H1 (cell line): ENCODE measurements around the gene SENP3. TPM values are rescaled to one million over a fixed set of nuclear protein-coding genes. Genes with fewer than 3 reads are reported as not detected.

ENCODE experiments used
- CTCF ChIA-PET: fragments of 300-600 bp; sonication (Branson Sonifier 250); formaldehyde crosslinking; loops from one replicate; lab custom pipeline; 2021; ENCODE audit not compliant: partially characterized antibody; lab: Charles Lee
- POLR2A ChIA-PET: fragments of 300-600 bp; sonication (Branson Sonifier 250); formaldehyde crosslinking; loops from one replicate; lab custom pipeline; 2021; ENCODE audit warnings: inconsistent platforms; ENCODE audit not compliant: partially characterized antibody; lab: Charles Lee
- DNase-seq, 2 experiments: peaks; one replicate each; pipeline versions ENCODE4 v3.0.0 to v3.0.0-alpha.2; 2010 to 2022; ENCODE audit warnings: low spot score in 2 of 2, low read depth in 1 of 2, mixed read lengths in 1 of 2
- FAIRE-seq: peaks from 2 replicates; lab custom pipeline; 2011; peaks lifted over from hg19 to GRCh38; lab: Jason Lieb, UNC
- H2AFZ ChIP-seq: 2 replicates; pipeline ENCODE4 v1.8.1; 2012; ENCODE audit warnings: low read length, inconsistent platforms
- H2AK5ac ChIP-seq: 2 replicates; pipeline ENCODE4 v1.6.1; 2013; ENCODE audit warnings: low read depth, low read length
- H2BK120ac ChIP-seq: replicated peaks from 2 replicates; pipeline ENCODE3; 2013; ENCODE audit warnings: low read depth, low read length, inconsistent platforms
- H2BK12ac ChIP-seq: 2 replicates; pipeline ENCODE4 v1.6.1; 2013; ENCODE audit warnings: low read depth, low read length
- H2BK15ac ChIP-seq: 2 replicates; pipeline ENCODE4 v1.6.1; 2013; ENCODE audit warnings: low read length
- H2BK20ac ChIP-seq: 2 replicates; pipeline ENCODE4 v1.6.1; 2013; ENCODE audit warnings: low read length
- H2BK5ac ChIP-seq: 2 replicates; pipeline ENCODE4 v1.6.1; 2013; ENCODE audit warnings: low read depth, low read length
- H3K14ac ChIP-seq: 2 replicates; pipeline ENCODE4 v1.6.1; 2013; ENCODE audit warnings: inconsistent platforms; ENCODE audit not compliant: insufficient read length
- H3K18ac ChIP-seq: 2 replicates; pipeline ENCODE4 v1.6.1; 2013; ENCODE audit warnings: low read length; ENCODE audit errors: extremely low read depth
- H3K23ac ChIP-seq: 2 replicates; pipeline ENCODE4 v1.6.1; 2013; ENCODE audit warnings: inconsistent platforms; ENCODE audit not compliant: insufficient read length
- H3K23me2 ChIP-seq: 2 replicates; pipeline ENCODE4 v1.6.1; 2013; ENCODE audit warnings: low read depth, low read length
- H3K27ac ChIP-seq: 2 replicates; pipeline ENCODE4 v1.6.1; 2011; ENCODE audit warnings: low read depth, low read length, inconsistent platforms
- H3K27me3 ChIP-seq, 4 experiments: replicated peaks in 1 of 4; 1 replicate in 1 of 4; 2 replicates in 3 of 4; pipeline versions ENCODE4 v1.6.1 to v1.8.1; 2011 to 2013; ENCODE audit warnings: low read length in 3 of 4, mild to moderate bottlenecking in 3 of 4, inconsistent platforms in 2 of 4, mixed read lengths in 2 of 4, moderate library complexity in 1 of 4; ENCODE audit not compliant: control insufficient read depth in 3 of 4, insufficient read depth in 3 of 4; ENCODE audit errors: extremely low read depth in 1 of 4
- H3K36me3 ChIP-seq, 4 experiments: 2 replicates each; pipeline versions ENCODE4 v1.6.1 to v1.8.1; 2011 to 2013; ENCODE audit warnings: mild to moderate bottlenecking in 4 of 4, low read length in 3 of 4, moderate library complexity in 2 of 4, control low read depth in 1 of 4, inconsistent platforms in 1 of 4; ENCODE audit not compliant: insufficient read depth in 4 of 4, control insufficient read depth in 2 of 4
- H3K4ac ChIP-seq: replicated peaks from 2 replicates; pipeline ENCODE3; 2013; ENCODE audit warnings: low read length, low read depth, mixed read lengths, inconsistent platforms; ENCODE audit not compliant: insufficient read length
- H3K4me1 ChIP-seq, 4 experiments: replicated peaks in 1 of 4; 1 replicate in 1 of 4; 2 replicates in 3 of 4; pipeline versions ENCODE4 v1.6.1 to v1.8.1; 2011 to 2013; ENCODE audit warnings: low read length in 3 of 4, inconsistent platforms in 2 of 4, mixed read lengths in 1 of 4; ENCODE audit not compliant: insufficient read depth in 4 of 4, control insufficient read depth in 3 of 4
- H3K4me2 ChIP-seq, 2 experiments: 2 replicates each; pipeline versions ENCODE4 v1.6.1 to v1.8.1; 2011 to 2013; ENCODE audit warnings: low read depth in 2 of 2, low read length in 2 of 2, control low read depth in 1 of 2, inconsistent platforms in 1 of 2, mild to moderate bottlenecking in 1 of 2; ENCODE audit not compliant: insufficient read depth in 1 of 2
- H3K4me3 ChIP-seq, 4 experiments: fragments of 200-600, 300-600 bp in 1 of 4; sonication (generic), shearing (Covaris generic), sonication (Bioruptor Twin) in 1 of 4; 2 replicates each; pipeline versions ENCODE4 v1.5.1 to v1.8.1; 2011 to 2016; ENCODE audit warnings: low read length in 4 of 4, low read depth in 3 of 4, control low read depth in 2 of 4, inconsistent platforms in 2 of 4, mild to moderate bottlenecking in 2 of 4, mixed read lengths in 1 of 4, moderate library complexity in 1 of 4; ENCODE audit not compliant: insufficient read depth in 2 of 4; ENCODE audit errors: extremely low read depth in 1 of 4
- H3K56ac ChIP-seq: replicated peaks from 2 replicates; pipeline ENCODE3; 2013; ENCODE audit warnings: low read depth, mild to moderate bottlenecking, mixed read lengths, low read length, inconsistent platforms; ENCODE audit not compliant: insufficient read length
- H3K79me1 ChIP-seq: 2 replicates; pipeline ENCODE4 v1.6.1; 2013; ENCODE audit warnings: low read depth, low read length, control low read depth
- H3K79me2 ChIP-seq, 2 experiments: 2 replicates each; pipeline versions ENCODE4 v1.6.1 to v1.8.1; 2012 to 2013; ENCODE audit warnings: low read length in 2 of 2, mild to moderate bottlenecking in 2 of 2, inconsistent platforms in 1 of 2; ENCODE audit not compliant: insufficient read depth in 2 of 2, control insufficient read depth in 1 of 2
- H3K9ac ChIP-seq, 4 experiments: replicated peaks in 1 of 4; 1 replicate in 1 of 4; 2 replicates in 3 of 4; pipeline versions ENCODE4 v1.6.1 to v1.8.1; 2011 to 2013; ENCODE audit warnings: low read depth in 3 of 4, low read length in 3 of 4, control low read depth in 2 of 4, mild to moderate bottlenecking in 2 of 4, moderate library complexity in 2 of 4, inconsistent platforms in 1 of 4; ENCODE audit errors: extremely low read depth in 1 of 4
- H3K9me3 ChIP-seq, 2 experiments: 2 replicates each; pipeline versions ENCODE4 v1.6.1 to v1.8.1; 2012 to 2013; ENCODE audit warnings: mild to moderate bottlenecking in 2 of 2, moderate library complexity in 2 of 2, control low read depth in 1 of 2, inconsistent platforms in 1 of 2, low read depth in 1 of 2, low read length in 1 of 2, mixed read lengths in 1 of 2; ENCODE audit not compliant: insufficient read depth in 2 of 2
- H4K20me1 ChIP-seq, 2 experiments: replicated peaks in 1 of 2; 2 replicates each; pipeline versions ENCODE3 to v1.8.1; 2011 to 2013; ENCODE audit warnings: inconsistent platforms in 2 of 2, low read length in 2 of 2, mild to moderate bottlenecking in 1 of 2; ENCODE audit not compliant: insufficient read depth in 2 of 2, control insufficient read depth in 1 of 2
- H4K5ac ChIP-seq: 2 replicates; pipeline ENCODE4 v1.6.1; 2013; ENCODE audit warnings: low read length, low read depth, mixed read lengths, inconsistent platforms; ENCODE audit not compliant: insufficient read length
- H4K8ac ChIP-seq: 2 replicates; pipeline ENCODE4 v1.8.0; 2013; ENCODE audit warnings: mild to moderate bottlenecking, moderate library complexity, low read length, inconsistent platforms; ENCODE audit not compliant: insufficient read depth; ENCODE audit errors: extremely low read depth
- H4K91ac ChIP-seq: replicated peaks from 2 replicates; pipeline ENCODE3; 2013; ENCODE audit warnings: low read length, mixed read lengths, inconsistent platforms; ENCODE audit not compliant: insufficient read length
- CEBPB ChIP-seq: IDR thresholded peaks from 2 replicates; pipeline ENCODE4 v1.6.1; 2012; ENCODE audit warnings: low read depth, low read length
- EGR1 ChIP-seq: IDR thresholded peaks from 2 replicates; pipeline ENCODE4 v1.6.1; 2011; ENCODE audit warnings: low read depth, low read length, borderline replicate concordance
- JUN ChIP-seq: IDR thresholded peaks from 2 replicates; pipeline ENCODE4 v1.6.1; 2011; ENCODE audit warnings: low read depth, mild to moderate bottlenecking, improper control_type of control experiment, low read length
- JUND ChIP-seq: IDR thresholded peaks from 2 replicates; pipeline ENCODE4 v1.6.1; 2011; ENCODE audit warnings: mild to moderate bottlenecking, improper control_type of control experiment, low read length
- POLR2AphosphoS5 ChIP-seq: IDR thresholded peaks from 2 replicates; pipeline ENCODE4 v1.6.1; 2011; ENCODE audit warnings: low read depth, low read length
- RFX5 ChIP-seq: IDR thresholded peaks from 2 replicates; pipeline ENCODE4 v1.6.1; 2011; ENCODE audit warnings: low read depth, low read length, improper control_type of control experiment, borderline replicate concordance
- RXRA ChIP-seq: IDR thresholded peaks from 2 replicates; pipeline ENCODE4 v1.6.1; 2011; ENCODE audit warnings: low read depth, mild to moderate bottlenecking, low read length, moderate library complexity; ENCODE audit not compliant: insufficient read depth
- TCF12 ChIP-seq: IDR thresholded peaks from 2 replicates; pipeline ENCODE4 v1.6.1; 2011; ENCODE audit warnings: low read depth, mild to moderate bottlenecking, low read length
- TEAD4 ChIP-seq: IDR thresholded peaks from 2 replicates; pipeline ENCODE4 v1.6.1; 2012; ENCODE audit warnings: low read depth, low read length, inconsistent platforms, mixed read lengths
- USF2 ChIP-seq: IDR thresholded peaks from 2 replicates; pipeline ENCODE4 v1.6.1; 2011; ENCODE audit warnings: low read length, improper control_type of control experiment
- WGBS, 2 experiments: shearing (Covaris generic) in 1 of 2; methylation state at CpG; one replicate each; pipeline versions ENCODE4 v1.1.6 to v1.1.7; 2013 to 2015; ENCODE audit warnings: low lambda C conversion rate in 2 of 2, mixed read lengths in 2 of 2, inconsistent platforms in 1 of 2, low coverage in 1 of 2, missing lambda C conversion rate in 1 of 2; ENCODE audit not compliant: insufficient replicate concordance in 2 of 2, insufficient coverage in 1 of 2, insufficient read length in 1 of 2; ENCODE audit errors: extremely low coverage in 1 of 2, missing lambda C conversion rate in 1 of 2; 5-methylcytosine and 5-hydroxymethylcytosine counted together
- polyA plus RNA-seq, 7 experiments: library from polyadenylated mRNA; depleted of rRNA in 3 of 7; stranded (reverse) in 5 of 7; unstranded in 2 of 7; fragments of >200 nt in 5 of 7; fragments of 200-250 nt in 2 of 7; gene quantifications; 1 replicate in 5 of 7; 2 replicates in 1 of 7; 4 replicates in 1 of 7; pipeline versions ENCODE4 v1.2.1 to v1.2.3, GENCODE V29; 2011 to 2013; ENCODE audit warnings: missing spikeins in 2 of 7, mixed read lengths in 2 of 7
- total RNA-seq: library from RNA; stranded (reverse); fragmentation: NEBNext Ultra II Directional; extraction: Animal tissue kit (Norgen Biotek cat#: 25700); gene quantifications from 2 replicates; pipeline ENCODE4 v1.2.1, GENCODE V29; 2021
- TF ChIP-seq, protein P1 (sequence below), 3 experiments: IDR thresholded peaks; 1 replicate in 2 of 3; 2 replicates in 1 of 3; pipeline versions ENCODE4 v1.5.1 to v1.6.1; 2011; ENCODE audit warnings: low read length in 3 of 3, mild to moderate bottlenecking in 3 of 3, inconsistent platforms in 2 of 3, low read depth in 1 of 3, moderate library complexity in 1 of 3; ENCODE audit not compliant: insufficient read depth in 1 of 3; ENCODE audit errors: control extremely low read depth in 1 of 3

SENP3 gene
- total and polyA plus RNA-seq, 2 of the 8 experiments (the other 6 are each of a cell fraction or from before 2014, with no cell fraction given), result 86.2 to 129 TPM

- Histone ChIP-seq H2AFZ (no peak overlapping the region), H3K23me2 (peaks cover 6% of the 10 kb centered on the region), H2BK12ac (no peak overlapping the region), H3K4me1 (peaks cover 4 to 10% (median 7%) of the 10 kb centered on the region in 4 experiments), H3K56ac (no peak overlapping the region), H3K9me3 (no peaks in the 10 kb centered on the region), H2BK120ac (no peak overlapping the region), H3K4me2 (no peak overlapping the region; a peak in 1 of 4 replicates), H2BK15ac (no peak overlapping the region), H3K18ac (no peak overlapping the region), H3K27me3 (no peaks in the 10 kb centered on the region), H3K9ac (no peak overlapping the region), H3K23ac (no peak overlapping the region), H4K8ac (no peak overlapping the region), H4K91ac (no peak overlapping the region), H2AK5ac (no peak overlapping the region), H3K4ac (no peak overlapping the region), H4K20me1 (peaks cover 27 to 34% of the 10 kb centered on the region in 2 experiments), H3K14ac (no peak overlapping the region), H3K79me1 (peaks cover 10% of the 10 kb centered on the region), H3K36me3 (peaks cover 45 to 63% (median 51%) of the 10 kb centered on the region in 4 experiments), H2BK5ac (no peak overlapping the region), H2BK20ac (no peak overlapping the region), H4K5ac (no peak overlapping the region), H3K27ac (no peak overlapping the region), H3K79me2 (peaks cover 23 to 39% of the 10 kb centered on the region in 2 experiments), H3K4me3 (no peak overlapping the region; a peak in 1 of 8 replicates)
- CTCF ChIA-PET, result interaction anchor here (0.6 to 3.6 kb wide), 4 partner anchors 13 to 61 kb away, joined by 3 to 24 read pairs (median 4); partner anchors contain the start of genes SENP3 and SOX15
- POLR2A ChIA-PET, result interaction anchor here (0.6 to 37.5 kb wide), 27 partner anchors 6 to 351 kb away, joined by 3 to 1144 read pairs (median 4); partner anchors contain the start of genes CD68, CHRNB1, MPDU1 and NEURL4
- FAIRE-seq (no peak), DNase-seq (no peak)
- WGBS, 2 experiments, result 95% methylated on average over 7 of the region's 7 CpGs; no CpG with 5 or more reads in 1 of the 2 experiments
- TF ChIP-seq CEBPB (no peak), RXRA (no peak), POLR2AphosphoS5 (no peak), JUND (no peak), USF2 (no peak), TEAD4 (no peak), EGR1 (no peak), TCF12 (no peak), JUN (no peak), RFX5 (no peak)
- TF ChIP-seq, protein P1, sequence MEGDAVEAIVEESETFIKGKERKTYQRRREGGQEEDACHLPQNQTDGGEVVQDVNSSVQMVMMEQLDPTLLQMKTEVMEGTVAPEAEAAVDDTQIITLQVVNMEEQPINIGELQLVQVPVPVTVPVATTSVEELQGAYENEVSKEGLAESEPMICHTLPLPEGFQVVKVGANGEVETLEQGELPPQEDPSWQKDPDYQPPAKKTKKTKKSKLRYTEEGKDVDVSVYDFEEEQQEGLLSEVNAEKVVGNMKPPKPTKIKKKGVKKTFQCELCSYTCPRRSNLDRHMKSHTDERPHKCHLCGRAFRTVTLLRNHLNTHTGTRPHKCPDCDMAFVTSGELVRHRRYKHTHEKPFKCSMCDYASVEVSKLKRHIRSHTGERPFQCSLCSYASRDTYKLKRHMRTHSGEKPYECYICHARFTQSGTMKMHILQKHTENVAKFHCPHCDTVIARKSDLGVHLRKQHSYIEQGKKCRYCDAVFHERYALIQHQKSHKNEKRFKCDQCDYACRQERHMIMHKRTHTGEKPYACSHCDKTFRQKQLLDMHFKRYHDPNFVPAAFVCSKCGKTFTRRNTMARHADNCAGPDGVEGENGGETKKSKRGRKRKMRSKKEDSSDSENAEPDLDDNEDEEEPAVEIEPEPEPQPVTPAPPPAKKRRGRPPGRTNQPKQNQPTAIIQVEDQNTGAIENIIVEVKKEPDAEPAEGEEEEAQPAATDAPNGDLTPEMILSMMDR (IDR thresholded peaks at IDR 0.05; ENCODE audit: control extremely low read depth in 1 of 3, insufficient read depth in 1 of 3, low read depth in 1 of 3, low read length in 3 of 3), result no peak
These were observed 14.2 kb downstream of the SENP3 start for GRCh38 chr17:7575959-7576358.
